Cardiac atrium fibroblast (primary cell): ENCODE data around the gene PPIA. TPM values are rescaled to one million over a fixed set of nuclear protein-coding genes. Genes with fewer than 3 reads are reported as not detected.

Source experiments
- total RNA-seq: library from RNA; depleted of rRNA; stranded (reverse); fragments of >200 nt; gene quantifications from 2 replicates; pipeline ENCODE4 v1.2.3, GENCODE V29; 2015

PPIA gene
- 3,489 and 3,534 TPM in 2 replicates for total RNA-seq

GRCh38 chr7:44796504-44797328 is at the start of gene PPIA:
PPIA (plus strand) TSS chr7:44796681; CDS start chr7:44796725, 44 bp downstream.

GRCh38 chr7:44748045-44748947 is 48.2 kb upstream of the PPIA start, which contains the start of gene ZMIZ2:
ZMIZ2 (plus strand) TSS chr7:44748847; CDS start chr7:44756250, 7,403 bp downstream.

DNA sequence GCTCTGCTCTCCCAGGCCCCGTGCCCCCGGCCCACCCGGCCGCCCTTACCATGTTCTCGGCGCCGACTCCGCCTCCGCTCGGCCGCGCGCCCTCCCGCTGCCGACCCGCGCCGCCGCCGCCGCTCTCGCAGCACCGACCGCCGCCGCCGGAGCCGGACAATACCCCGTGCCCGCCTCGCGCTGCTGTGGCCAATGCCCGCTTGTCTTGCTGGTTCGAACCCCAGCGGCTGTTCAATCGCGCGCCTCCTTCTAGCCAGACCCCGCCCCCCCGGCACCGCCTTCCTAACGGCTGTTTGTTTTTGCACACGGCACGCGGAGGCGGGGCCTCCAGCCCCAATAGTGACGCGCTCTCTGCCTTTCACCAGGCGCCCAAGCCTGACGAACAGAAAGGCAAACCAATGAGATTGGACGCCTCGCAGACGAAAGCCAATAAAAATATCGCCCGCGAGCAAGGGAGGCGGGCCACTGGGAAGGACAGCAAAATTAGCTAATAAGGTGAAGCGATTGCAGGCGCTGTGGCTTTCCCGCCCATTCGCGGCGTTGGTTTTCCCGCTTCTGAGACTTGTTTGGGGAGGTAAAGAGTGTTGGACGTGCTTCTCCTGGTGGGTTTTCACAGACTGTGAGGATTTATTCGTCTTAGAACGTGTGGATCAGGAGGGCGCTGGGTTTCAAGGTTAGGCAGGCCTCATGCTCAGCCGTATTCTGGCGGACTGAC is 51.6 kb downstream of the PPIA start, which contains the start of gene H2AZ2:
H2AZ2 (minus strand) TSS at position 168 of the 715 bp plus-strand sequence; CDS start at position 52, 116 bp downstream.

Other genes with a start within 250 kb of the PPIA start
- 59.8 and 60.9 TPM in 2 replicates for gene DDX56, start 222.8 kb upstream of the PPIA start, total RNA-seq
- 96.8 and 119 TPM in 2 replicates for gene TMED4, start 214.4 kb upstream of the PPIA start, total RNA-seq
- 58.9 and 69.7 TPM in 2 replicates for gene OGDH, start 190.1 kb upstream of the PPIA start, total RNA-seq
- 11.7 TPM in 2 replicates for gene ZMIZ2, start 47.8 kb upstream of the PPIA start, total RNA-seq
- 83.8 and 139 TPM in 2 replicates for gene H2AZ2, start 51.4 kb downstream of the PPIA start, total RNA-seq
- gene PURB, start 88.8 kb downstream of the PPIA start, total RNA-seq: 7.6 and 13.1 TPM in 2 replicates
- not detected in 2 replicates for gene MYO1G, start 182.3 kb downstream of the PPIA start, total RNA-seq
- gene CCM2, start 203.5 kb downstream of the PPIA start, total RNA-seq: 43.9 and 49.1 TPM in 2 replicates